ENCODE results near the gene SMC1B.
"Not testable (repeated sequence)": the region's sequence is repeated elsewhere in the genome, so short reads cannot be mapped to it uniquely, and the experiment has no call there.

SMC1B gene

DNA sequence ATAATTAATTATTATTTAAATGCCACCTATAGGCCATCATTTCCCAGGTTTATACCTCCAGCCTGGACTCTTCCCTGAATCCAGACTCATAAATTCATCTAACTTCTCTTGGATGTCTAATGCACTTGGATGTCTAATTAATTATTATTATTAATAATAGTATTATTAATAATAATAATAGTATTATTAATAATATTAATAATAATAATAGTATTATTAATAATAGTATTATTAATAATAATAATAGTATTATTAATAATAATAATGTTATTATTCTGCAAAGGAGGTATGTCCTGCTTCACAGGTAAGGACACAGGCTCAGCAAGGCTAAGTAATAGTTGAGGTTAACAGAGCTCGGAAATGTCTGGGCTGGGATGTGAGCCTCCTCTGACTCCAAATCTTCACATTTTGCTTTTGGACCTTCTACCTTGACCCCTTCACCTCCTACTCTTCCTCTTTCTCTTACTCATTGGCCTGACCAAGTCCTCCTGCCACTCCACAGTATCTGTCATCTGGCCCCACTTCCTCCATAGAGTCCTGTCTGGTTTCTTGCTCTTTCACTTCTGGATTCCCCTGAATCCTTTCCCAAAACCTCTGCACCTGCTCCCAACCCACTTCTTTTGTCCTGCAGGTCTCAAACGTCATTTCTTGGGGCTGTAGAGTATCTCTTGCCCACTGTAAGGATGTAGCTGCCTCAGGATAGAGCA lies 8.1 kb upstream of the SMC1B start:
- DNase-seq: no peak

DNA sequence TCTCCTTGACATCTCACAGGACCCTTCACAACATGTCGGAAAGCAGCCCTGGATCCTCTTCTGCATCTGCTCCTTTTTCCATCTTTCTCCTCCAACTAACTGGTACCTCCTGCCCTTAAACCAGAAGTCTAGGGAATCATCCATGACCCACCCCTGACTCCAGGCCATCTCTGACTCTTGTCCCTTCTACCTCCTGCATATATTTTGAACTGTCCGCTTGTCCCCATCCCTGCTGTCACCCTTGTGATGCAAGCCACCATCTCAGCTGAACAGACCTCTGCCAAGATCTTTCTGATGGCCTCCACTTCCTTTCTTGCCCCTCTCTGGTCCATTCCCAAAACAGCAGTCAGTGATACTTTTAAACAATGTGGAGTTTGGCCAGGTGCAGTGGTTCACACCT lies 7.1 kb upstream of the SMC1B start:
- DNase-seq: no peak

DNA sequence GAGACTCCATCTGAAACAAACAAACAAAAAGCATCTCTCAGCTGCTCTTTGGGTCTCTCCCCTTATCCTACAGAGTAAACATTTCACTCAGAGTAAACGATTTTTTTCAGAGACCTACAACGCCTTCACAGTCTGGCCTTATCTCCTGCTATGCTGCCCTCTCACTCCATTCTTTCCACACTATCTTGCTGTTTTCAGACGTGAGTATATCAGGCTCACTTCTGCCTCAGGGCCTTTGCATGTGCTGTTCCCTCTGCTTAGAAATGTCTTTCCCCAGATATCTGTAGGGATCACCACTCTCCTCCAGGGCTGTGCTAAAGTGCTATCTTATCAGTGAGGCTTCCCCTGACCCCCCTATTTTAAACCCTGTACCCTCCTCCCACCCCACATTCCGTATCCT lies 6.6 kb upstream of the SMC1B start:
- DNase-seq: no peak

DNA sequence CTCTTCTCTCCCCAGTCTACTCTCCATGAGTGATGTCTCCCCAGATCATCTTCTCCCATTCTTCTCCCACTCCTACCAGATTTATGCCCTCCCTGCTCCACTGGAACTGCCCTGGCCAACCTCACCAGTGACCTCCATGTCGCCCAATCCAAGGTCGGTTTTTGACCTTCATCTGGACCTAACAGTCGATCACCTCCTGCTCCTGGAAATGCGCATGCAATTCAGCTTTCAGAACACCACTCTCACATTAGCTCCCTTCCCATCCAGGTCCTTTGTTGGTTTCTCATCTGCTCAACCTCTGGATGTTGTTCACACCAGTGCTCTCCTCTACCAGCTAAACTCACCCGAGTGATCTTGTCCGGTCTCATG lies 5.4 kb upstream of the SMC1B start:
- no peak for DNase-seq

DNA sequence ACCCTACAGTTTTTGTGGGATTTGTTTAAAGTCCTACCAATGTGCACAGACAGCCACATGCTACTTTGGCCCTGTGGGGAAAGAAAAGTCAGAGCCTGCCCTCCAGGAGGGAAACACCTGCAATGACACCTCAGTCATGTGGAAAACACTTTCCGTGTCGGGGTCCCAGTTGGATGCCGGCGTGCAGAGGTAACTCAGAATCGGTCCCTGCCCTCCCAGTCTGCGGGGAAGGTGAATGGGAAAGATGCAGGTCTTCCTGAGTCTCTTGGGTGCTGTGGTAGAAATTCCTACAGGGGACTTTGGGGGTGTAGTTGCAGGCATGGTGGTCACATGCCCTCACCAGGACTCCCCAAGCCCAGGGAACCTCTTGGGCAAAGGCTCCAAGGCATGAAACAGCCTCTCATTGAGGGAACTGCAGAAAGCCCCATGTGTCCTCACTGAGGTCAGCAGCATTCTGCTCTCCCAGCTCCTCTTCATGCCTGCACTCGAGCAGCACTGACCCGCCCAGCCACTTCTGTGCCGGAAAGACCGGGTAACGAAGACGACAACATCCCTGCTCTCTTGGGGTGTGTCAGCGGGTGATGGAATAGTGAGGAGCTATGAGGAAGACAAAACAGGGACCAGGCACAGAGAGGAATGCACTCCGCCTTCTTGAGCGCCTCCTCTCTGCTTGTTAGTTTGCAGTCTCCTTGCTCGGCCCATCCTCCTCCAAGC lies 4.8 kb upstream of the SMC1B start:
- DNase-seq: no peak

DNA sequence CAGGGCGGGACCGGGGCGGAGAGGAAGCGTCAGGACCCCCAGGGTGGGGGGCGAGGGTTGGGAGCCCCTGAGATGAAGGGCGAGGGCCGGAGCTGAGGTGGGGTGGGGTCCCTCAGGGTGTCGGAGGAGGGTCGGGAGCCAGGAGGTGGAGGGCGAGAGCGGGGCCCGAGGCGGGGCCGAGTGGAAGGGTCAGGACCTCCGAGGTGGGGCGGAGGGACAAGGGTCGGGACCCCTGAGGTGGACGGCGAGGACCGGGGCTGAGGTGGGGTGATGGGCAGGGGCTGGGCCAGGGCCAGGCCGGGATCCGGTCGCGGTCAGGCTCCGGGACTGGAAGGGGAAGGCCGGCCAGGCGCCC lies 409 bp downstream of the SMC1B start:
- DNase-seq: no peak

DNA sequence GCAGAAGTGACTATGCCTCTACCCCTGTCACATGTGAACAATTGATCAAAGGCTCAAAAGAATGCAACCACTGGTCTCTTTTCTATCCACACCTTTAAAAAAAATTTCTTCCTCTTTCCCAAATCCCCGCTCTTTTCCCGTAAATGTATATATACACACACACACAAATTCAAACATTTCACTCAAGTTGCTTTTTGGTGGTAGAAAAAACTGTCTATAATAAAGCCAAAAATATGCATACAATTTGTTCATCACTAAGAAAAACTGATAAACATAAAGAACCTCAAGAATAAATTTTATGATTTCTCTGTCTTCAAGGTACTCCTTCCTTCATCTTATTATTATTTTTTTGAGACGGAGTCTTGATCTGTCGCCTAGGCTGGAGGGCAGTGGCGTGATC lies 5.6 kb downstream of the SMC1B start:
- DNase-seq: no peak

DNA sequence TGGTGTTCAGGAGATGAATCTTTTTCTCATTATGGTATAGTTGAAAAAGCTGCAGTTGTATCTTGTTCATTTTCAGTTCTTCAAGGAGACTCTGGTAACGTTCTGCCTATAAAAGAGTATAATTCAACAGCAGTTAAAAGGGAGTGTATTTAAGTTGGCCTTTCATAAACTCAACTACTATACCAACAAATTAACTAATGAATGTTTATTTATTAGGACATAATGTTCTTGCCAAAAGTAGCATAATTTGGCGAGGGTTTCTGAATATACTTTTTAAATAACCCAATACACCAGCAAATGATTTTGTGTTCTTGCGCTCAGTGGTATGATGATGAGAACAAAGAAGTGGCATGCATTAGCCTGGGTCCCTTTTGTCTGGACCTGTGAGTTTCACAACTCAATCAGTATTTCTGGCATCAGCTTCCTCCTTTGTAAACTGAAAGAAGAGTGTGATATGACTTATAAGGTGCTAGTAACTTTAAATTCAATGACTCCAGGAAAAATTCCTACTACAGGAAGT lies 10.9 kb downstream of the SMC1B start:
- DNase-seq: no peak

DNA sequence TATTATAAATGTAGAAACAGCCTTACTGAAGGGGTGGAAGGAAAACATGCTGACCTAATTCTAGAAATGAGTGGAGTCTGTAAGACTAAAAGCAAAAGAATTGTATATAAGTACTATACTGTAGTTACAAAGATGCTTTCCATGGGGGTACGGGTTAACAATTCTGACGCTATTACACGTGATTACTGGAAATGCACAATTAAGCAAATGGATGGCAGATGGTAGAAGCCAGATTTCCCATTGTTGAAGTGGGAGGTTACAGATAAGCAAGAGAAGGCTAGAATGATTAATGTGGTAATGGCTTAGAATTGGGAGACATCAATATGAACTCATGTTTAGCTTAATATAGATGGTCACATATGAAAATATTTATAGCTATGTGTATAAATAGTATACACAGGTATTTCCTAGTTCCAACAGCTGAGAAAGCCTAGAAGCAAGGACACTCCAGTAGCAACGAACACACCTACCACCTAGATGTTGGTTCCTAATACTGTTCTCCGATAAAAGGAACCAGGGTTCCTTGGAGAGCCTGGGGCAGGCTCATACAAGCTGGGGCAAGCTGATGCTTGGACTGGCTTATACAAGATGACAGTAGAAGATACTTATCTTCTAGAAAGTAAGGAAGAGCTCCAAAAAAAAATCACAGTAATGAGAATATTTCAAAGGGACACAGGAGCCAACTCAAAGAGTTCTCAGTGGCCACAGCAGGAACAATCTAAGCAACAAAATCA lies 13.5 kb downstream of the SMC1B start:
- no peak for DNase-seq

DNA sequence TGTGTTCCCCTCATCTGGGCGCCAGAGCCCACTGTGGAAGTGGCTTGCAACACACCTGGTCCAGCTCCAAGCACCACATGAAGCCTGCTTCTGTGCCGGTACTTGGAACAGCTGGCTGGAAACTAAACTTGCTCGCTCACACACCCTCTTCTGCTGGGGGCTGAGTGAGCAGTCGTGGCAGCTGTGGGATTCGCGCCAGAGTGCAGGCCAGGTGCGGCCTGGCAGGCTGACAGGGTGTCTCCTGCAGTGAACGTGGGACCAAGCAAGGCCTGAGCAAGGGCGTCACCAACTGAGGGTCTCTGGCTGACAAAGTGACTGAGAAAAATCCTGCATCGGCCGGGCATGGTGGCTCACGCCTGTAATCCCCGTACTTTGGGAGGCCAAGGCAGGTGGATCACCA lies 15.2 kb downstream of the SMC1B start:
- DNase-seq: no peak

DNA sequence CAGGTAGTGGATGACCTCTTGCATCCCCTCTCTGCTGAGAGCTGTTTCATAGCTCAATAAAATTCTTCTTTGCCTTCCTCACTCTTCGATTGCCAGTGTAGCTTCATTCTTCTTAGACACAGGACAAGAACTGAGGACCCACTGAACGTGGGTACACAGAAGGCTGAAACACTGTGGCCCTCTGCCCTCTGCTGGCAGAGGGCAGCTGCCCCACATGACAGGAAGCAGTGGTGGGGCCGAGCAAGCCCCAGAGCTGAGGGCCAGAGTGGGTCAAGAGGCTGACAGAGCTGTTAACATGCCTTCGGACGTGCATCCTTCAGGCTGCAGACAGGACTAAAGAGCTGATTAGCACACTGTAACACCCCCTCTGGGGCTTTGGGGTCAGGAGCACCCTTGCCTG lies 15.6 kb downstream of the SMC1B start:
- no peak for DNase-seq

DNA sequence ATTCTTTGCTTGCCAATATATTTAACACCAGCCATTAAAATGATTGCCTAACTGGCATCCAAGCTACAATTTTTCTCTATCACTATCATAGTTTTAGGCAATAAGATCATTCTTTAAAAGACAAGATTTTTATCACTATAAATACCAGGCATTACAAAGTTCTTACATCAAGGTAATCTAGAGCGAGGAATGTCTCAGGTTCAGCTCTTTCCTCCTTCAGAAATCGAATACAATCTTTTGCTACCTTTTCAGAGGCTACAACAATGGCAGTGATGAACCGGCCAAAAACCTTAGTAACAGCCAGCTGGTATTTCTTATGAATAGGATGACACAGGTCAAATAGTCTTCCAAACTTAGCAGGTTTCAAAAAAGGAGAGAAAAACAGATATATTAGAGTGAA lies 23.9 kb downstream of the SMC1B start:
- DNase-seq: no peak

DNA sequence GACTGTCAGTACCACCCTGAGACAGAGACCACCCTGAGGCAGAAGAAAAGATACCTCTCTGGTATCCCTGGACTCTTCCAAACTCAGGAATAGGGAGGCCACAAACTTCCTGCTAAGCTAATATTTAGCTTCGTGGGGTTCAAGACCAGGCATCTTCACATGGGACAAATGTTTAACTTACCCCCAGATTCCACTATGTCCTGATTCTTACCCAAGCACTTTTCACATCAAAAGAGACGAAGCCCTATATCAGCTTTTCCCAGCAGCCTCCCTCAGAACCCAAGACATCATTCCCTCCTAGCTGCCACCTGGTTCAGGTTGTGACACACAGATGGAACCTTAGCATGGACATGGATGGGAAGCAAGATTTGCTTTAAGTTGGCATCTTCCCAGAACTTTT lies 32.1 kb downstream of the SMC1B start:
- no peak for DNase-seq

DNA sequence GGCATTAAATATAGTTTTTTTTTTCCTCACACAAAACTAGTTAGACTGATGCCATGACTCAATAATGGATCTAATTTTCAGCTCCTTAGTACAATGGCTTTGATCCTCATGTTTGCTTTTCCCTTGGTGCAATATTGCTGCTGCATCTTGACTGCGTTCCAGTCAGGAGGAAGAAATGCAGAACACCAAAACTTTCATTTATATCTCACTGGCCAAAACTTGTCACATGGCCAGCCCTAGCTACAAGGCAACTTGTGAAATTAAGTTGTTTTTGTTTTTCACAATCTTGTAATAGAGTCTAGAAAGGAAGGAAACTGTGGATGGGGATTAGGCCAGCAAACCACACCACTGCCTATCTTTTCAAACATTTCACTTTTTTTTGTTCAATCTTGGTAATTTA lies 36.7 kb downstream of the SMC1B start:
- DNase-seq: no peak

DNA sequence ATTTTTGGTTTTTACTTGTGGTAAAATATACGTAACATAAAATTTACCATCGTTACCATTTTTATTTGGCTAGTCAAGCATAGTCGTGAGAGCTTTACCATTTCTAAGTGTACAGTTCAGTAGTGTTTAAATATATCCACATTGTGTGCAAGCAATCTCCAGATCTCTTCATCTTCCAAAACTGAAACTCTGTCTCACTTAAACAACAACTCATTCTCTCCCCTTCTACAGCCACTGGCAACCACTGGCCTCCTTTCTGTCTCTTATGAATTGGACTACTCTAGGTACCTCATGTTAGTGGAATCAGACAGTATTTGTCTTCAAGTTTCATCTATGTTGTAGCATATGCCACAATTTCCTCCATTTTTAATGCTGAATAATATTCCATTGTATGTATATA lies 37.4 kb downstream of the SMC1B start:
- DNase-seq: no peak

DNA sequence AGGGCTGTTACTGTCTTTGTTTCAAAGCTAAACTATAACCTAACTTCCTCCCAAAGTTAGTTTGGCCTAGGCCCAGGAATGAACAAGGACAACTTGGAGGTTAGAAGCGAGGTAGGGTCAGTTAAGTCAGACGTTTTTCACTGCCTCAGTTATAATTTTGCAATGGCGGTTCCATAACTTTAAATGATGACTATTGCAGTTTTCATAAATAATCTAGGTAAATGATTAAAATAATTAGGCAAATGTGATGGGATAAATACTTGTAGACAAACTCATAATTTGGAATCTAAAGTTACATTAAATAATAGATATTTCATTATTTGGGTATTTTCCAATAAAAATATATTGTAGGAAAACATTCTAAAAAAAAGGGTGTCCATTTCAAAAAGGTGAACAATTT lies 39.8 kb downstream of the SMC1B start:
- not testable (repeated sequence) for DNase-seq

DNA sequence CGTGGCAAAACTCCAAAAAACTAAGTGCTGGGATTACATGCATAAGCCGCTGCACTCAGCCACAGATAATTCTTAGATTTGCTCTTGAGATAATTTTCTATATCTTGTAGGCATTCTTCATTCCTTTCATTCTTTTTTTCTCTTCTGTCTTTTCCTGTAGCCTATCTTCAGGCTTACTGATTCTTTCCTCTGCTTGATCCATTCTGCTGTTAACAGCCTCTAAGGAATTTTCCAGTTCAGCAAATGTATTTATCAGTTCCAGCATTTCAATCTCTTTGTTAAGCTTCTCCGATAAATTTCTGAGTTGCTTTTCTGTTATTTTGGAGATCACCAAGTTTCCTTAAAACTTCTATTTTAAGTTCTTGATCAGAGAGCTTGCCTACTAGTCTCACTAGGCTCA lies 46.7 kb downstream of the SMC1B start:
- DNase-seq: no peak

DNA sequence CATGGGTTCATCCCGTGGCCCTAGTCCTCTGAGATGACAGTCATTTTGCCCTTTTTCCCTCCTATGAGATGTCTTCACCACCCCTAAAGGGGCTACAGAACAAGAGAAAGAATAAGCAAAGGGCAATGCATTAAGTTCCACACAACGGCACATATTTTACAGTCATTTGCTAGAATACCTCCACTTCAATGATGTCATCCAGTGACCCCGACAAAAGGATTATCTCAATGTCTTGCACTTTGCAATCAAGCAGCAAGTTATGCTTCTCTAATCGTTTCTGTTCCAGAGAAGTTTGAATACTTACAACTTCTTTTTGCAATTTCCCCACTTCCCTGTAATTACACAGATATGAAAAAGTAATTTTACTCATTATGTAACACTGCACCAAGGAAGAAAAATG lies 53.8 kb downstream of the SMC1B start:
- no peak for DNase-seq

DNA sequence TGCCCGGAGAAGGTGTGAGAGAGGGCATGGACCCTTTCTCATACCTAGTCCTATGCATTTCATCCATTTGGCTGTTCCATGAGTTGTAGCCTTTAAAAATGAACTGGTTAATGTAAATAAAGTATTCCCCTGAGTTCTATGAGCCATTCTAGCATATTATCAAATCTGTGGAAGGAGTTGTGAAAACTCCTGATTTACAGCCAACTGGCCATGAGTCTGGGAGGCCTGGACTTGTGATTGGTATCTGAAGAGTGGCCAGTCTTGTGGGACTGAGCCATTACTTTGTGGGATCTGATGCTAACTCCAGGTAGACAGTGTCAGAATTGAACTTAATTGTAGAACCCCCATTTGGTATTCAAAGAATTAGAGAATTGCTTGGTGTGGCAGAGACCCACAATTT lies 55.3 kb downstream of the SMC1B start:
- no peak for DNase-seq

DNA sequence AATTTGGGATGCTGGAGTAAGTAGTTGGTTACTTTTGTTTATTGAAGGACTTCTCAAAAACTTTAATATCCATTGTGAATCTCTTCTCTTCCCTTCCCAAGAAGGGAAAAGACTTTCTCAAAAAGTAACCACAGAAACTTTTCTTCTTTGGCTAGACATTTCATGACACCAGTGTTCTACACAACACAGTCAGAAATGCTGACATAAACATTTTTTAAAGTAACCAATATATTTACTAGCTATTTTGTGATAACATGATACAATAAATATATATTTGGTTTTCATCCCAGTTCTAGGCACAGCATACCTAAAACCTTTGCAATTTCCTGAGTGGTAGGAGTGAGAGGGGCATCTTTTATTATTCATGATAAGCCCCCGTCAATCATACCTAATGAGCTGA lies 55.9 kb downstream of the SMC1B start:
- no peak for DNase-seq

DNA sequence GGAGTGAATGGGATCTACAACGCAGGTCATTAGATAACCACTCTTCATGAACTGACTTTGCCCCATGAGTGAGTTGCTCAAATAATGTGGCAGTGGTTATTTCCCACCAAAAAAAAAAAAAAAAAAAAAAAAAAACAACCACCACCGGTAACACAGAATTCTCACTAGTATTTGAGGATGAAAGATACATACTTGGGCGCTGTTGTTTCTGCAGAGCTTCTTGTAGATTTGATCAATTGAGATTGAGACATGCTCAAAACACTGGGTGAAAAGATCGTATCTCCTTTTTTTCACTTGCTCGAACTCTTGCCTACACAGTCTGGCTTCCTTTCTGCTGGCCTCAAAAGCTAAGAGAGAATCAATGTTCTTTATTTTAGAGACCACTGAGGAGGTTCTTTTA lies 59.6 kb downstream of the SMC1B start:
- DNase-seq: no peak

DNA sequence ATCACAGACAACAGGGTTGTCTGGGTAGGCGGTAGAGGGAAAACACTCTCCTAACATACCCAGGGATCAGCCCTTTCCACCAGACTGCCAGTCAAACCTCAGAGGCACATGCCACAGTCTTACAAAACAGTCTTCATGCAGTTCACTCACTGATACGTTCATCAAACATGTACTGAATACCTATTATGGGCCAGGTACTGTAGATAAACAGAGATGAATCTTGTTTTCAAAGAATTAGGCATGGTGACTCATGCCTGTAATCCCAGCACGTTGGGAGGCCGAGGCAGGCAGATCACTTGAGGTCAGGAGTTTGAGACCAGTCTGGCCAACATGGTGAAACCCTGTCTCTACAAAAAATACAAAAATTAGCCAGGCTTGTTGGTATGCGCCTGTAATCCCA lies 60.6 kb downstream of the SMC1B start:
- not testable (repeated sequence) for DNase-seq

DNA sequence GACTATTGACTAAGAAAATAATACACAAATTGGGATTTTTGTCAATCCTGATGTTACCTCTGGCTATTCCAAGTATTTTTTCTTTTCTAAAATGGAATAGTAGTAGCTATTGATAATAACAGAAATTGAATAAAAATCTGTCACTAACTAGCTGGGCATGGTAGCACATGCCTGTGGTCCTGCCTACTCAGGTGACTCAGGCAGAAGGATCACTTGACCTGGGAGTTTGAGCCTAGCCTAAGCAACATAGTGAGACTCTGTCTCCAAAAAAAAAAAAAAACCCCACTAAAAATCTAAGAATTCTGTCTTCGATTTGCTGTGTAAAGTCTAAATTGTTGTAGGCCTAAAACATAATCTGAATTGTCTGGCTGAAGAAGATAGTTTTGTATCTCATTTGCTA lies 61.4 kb downstream of the SMC1B start:
- DNase-seq: no peak

DNA sequence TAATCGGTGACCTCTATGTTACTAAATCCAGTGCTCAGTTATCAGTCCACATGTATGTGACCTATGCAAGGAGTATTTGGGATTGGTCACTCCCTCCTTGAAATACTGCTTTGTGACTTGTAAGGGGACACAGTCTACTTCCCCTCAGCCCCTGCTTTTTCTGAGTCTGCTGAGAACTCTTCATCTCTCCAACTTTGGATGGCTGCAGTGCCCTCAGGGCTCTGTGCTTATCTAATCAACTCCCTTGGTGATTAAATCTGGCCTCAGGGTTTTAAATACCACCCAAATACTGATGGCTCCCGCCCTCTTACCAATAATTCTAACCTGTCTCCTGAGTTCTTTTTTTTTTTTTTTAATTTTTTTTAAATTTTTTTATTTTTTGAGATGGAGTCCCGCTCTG lies 63.5 kb downstream of the SMC1B start:
- DNase-seq: no peak

Measured in NCI-H2029 (cell line).